Measurements from ENCODE around the gene ELF5. TPM values are rescaled to one million over a fixed set of nuclear protein-coding genes. Genes with fewer than 3 reads are reported as not detected.

Gene ELF5
- total RNA-seq, 2 experiments from 2014 or later, result not detected

DNA sequence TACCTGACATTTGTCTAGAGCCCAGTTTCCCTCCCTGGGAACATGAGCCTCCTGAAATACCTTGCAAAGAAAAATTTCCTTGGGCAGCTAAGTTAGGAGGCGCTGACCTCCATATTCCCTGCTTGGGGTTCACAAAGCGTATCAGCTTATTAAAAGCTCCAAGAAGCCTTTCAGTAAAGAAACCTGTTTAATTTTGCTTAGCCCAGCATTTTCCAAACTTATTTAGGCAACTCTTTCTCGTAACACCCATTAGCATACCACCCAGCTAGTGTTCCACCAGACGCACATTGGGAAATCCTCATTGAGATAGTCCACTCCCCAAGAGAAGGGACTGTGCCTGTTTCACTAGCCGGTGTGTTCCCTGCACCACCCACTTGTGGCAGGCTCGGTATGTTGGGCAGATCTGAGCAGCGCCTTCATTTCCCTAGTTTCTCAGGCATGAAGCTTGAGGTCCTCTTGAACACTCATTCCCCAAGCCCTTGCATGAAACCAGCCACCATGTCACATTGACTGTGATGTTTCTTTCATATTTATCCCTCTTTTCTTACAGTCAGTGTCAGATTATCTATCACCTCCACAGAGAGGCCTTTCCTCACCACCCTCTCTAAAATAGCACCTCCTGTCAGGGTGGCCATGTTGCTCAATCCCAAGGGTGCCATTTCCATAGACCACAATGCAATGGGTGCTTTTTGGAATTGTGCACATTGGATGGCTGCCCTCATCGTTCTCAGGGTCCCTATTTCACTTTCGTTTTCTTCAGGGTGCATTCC lies 12.5 kb upstream of the ELF5 start:
- TF ChIP-seq CTCF (conservative IDR thresholded peaks at IDR 0.05; ENCODE audit: low read length) (no peak), EZH2phosphoT487 (IDR thresholded peaks at IDR 0.05; ENCODE audit: borderline replicate concordance, low read depth, low read length) (no peak)
- ChIA-PET POLR2A (no interaction called here), CTCF (ENCODE audit: unreplicated experiment) (no interaction called here)
- no peak for DNase-seq (ENCODE audit: low spot score)
- Histone ChIP-seq H2AFZ (ENCODE audit: low read length) (0 out of 2 replicates have a peak overlapping the region, but pooled peaks have one; percentile 39), H3K4me1 (ENCODE audit: insufficient read depth, low read length, poor library complexity, severe bottlenecking) (no peaks in the 10 kb centered on the region), H4K20me1 (ENCODE audit: insufficient read depth, low read length) (no peaks in the 10 kb centered on the region), H3K9me2 (ENCODE audit: insufficient read depth, low read length) (no peaks in the 10 kb centered on the region), H3K4me2 (ENCODE audit: low read length) (peak overlapping the region; percentile 44), H3K36me3 (ENCODE audit: insufficient read depth, low read length) (no peaks in the 10 kb centered on the region), H3K9me3 (ENCODE audit: low read length) (no peaks in the 10 kb centered on the region), H3K27ac (ENCODE audit: low read depth, low read length, poor library complexity, severe bottlenecking) (no peak overlapping the region), H3K4me3 (ENCODE audit: low read depth, low read length, poor library complexity, severe bottlenecking) (no peak overlapping the region), H3K79me2 (ENCODE audit: insufficient read depth, low read depth, low read length) (no peaks in the 10 kb centered on the region)
- intact Hi-C loops (cut with micrococcal nuclease; ENCODE audit: unreplicated experiment), result no loop called here
- BruUV-seq (replicated peaks), result no TSS peak

- H3K36me3 ChIP-seq (ENCODE audit: insufficient read depth, low read length), result no peaks in the 10 kb centered on the region
- no peaks in the 10 kb centered on the region for H3K4me1 ChIP-seq (ENCODE audit: insufficient read depth, low read length, poor library complexity, severe bottlenecking)
- no peaks in the 10 kb centered on the region for H3K9me2 ChIP-seq (ENCODE audit: insufficient read depth, low read length)
- no peak overlapping the region for H2AFZ ChIP-seq (ENCODE audit: low read length)
- DNase-seq (ENCODE audit: low spot score), result no peak
- no TSS peak for BruUV-seq (replicated peaks)
- ChIA-PET CTCF (ENCODE audit: unreplicated experiment) (no interaction called here), POLR2A (no interaction called here)
- no peak overlapping the region for H3K4me2 ChIP-seq (ENCODE audit: low read length)
- no peak for TF ChIP-seq CTCF (conservative IDR thresholded peaks at IDR 0.05; ENCODE audit: low read length)
- TF ChIP-seq EZH2phosphoT487 (IDR thresholded peaks at IDR 0.05; ENCODE audit: borderline replicate concordance, low read depth, low read length), result no peak
- intact Hi-C loops (cut with micrococcal nuclease; ENCODE audit: unreplicated experiment), result no loop called here
- H3K4me3 ChIP-seq (ENCODE audit: low read depth, low read length, poor library complexity, severe bottlenecking), result no peak overlapping the region
- H3K79me2 ChIP-seq (ENCODE audit: insufficient read depth, low read depth, low read length), result no peaks in the 10 kb centered on the region
- no peaks in the 10 kb centered on the region for H4K20me1 ChIP-seq (ENCODE audit: insufficient read depth, low read length)
- H3K27ac ChIP-seq (ENCODE audit: low read depth, low read length, poor library complexity, severe bottlenecking), result no peak overlapping the region
- no peaks in the 10 kb centered on the region for H3K9me3 ChIP-seq (ENCODE audit: low read length)
These were observed 11.5 kb upstream of the ELF5 start for GRCh38 chr11:34525098-34525497.

DNA sequence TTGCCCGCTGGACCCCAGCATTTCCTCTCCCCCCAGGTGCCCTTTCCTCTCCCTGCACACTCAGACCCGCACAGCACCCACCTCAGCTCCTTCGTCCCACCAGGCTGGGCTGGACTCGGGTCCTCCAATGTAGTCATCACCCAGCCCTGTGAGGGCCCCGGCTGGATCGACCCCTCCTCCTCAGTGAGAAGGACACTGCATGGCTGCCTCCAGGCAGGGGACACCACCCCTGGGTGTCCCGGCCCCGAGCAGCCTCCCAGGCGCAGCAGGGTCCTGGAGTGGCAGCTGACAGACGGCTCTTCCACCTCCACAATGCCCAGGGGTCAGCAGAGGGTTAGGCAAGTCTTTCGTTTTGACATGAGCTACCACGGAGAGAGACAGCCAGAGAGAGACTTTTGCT lies 11.1 kb upstream of the ELF5 start:
- no peak overlapping the region for H3K4me3 ChIP-seq (ENCODE audit: low read depth, low read length, poor library complexity, severe bottlenecking)
- DNase-seq (ENCODE audit: low spot score), result no peak
- H3K36me3 ChIP-seq (ENCODE audit: insufficient read depth, low read length), result no peaks in the 10 kb centered on the region
- intact Hi-C loops (cut with micrococcal nuclease; ENCODE audit: unreplicated experiment), result no loop called here
- no peaks in the 10 kb centered on the region for H3K79me2 ChIP-seq (ENCODE audit: insufficient read depth, low read depth, low read length)
- H3K9me3 ChIP-seq (ENCODE audit: low read length), result no peaks in the 10 kb centered on the region
- POLR2A ChIA-PET, result no interaction called here
- H3K27ac ChIP-seq (ENCODE audit: low read depth, low read length, poor library complexity, severe bottlenecking), result no peak overlapping the region
- H3K4me1 ChIP-seq (ENCODE audit: insufficient read depth, low read length, poor library complexity, severe bottlenecking), result no peaks in the 10 kb centered on the region
- no peak overlapping the region for H3K4me2 ChIP-seq (ENCODE audit: low read length)
- H4K20me1 ChIP-seq (ENCODE audit: insufficient read depth, low read length), result no peaks in the 10 kb centered on the region
- CTCF ChIA-PET (ENCODE audit: unreplicated experiment), result no interaction called here
- BruUV-seq (replicated peaks), result no TSS peak
- no peaks in the 10 kb centered on the region for H3K9me2 ChIP-seq (ENCODE audit: insufficient read depth, low read length)
- H2AFZ ChIP-seq (ENCODE audit: low read length), result no peak overlapping the region
- TF ChIP-seq CTCF (conservative IDR thresholded peaks at IDR 0.05; ENCODE audit: low read length), result no peak
- TF ChIP-seq EZH2phosphoT487 (IDR thresholded peaks at IDR 0.05; ENCODE audit: borderline replicate concordance, low read depth, low read length), result no peak
